HG02840 (cell line): ENCODE data around the gene ARV1.
A peak's percentile ranks its signal among the peaks of the same experiment; 100 is the strongest.

Experiments
- ATAC-seq: cut with Tn5 transposase; IDR thresholded peaks from one replicate; pipeline ENCODE4 v1.9.1; 2021; ENCODE audit warnings: mild to moderate bottlenecking, moderate library complexity, moderate number of reproducible peaks; ENCODE audit not compliant: unreplicated experiment, low FRiP score

ARV1 gene

DNA sequence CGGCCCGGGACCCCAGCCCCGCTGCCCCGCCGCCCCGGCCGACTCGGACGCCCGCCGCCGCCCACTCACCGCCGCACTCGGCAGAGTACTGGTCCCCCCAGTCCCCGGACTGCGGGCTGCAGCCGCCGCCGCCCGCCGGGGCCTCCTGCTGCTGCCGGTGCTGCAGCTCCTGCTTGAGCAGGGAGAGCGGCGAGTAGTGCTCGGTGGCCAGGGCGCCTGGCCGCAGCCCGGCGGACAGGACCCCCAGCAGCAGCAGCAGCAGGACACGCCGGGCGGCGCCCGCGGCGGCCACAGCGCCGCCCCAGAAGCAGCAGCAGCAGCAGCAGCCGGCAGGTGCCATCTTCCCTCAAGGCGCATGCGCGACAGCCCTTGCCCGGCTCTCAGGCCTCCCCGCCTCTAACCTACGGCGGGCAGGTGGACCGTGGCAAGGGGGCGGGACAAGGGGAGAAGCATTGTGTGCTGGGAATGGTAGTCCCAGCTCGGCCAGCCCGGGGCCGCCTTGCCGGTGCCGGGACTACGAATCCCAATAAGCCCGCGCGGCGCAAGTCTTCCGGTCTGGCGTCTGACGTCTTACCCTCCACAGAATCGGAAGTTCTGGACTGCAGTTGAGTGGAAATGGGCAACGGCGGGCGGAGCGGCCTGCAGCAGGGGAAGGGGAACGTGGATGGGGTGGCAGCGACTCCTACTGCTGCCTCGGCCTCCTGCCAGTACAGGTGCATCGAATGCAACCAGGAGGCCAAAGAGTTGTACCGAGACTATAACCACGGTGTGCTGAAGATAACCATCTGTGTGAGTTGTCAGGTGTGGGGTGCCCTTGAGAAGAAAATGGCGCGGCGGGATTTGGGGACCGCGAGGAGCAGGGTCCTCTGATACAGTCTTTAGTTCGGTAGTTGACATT lies at the start of gene ARV1, which contains the start of gene TTC13:
ARV1 (plus strand) TSS at position 604 of the 898 bp plus-strand sequence; CDS start at position 616, 12 bp downstream.
TTC13 (minus strand) TSS at position 371 of the 898 bp plus-strand sequence; CDS start at position 340, 31 bp downstream.
- ATAC-seq: peak; percentile 90

DNA sequence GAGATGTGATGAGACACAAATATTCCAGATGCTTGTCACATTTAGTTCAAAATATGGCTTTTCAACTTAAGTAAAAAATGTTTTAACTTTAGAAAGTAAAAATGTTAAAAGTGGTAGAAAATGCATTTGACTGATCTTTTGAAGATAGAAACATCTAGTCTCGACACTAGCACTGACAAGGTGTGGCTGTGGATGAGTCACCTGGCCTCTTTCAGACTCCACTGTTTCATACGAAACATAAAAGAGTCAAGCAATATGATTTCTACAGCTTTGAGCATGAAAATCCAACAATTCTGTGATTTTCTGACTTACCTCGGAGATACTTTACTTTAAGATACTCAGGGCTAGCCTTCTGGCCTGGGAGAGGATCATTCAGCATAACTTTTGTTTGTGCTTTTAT lies 47.9 kb upstream of the ARV1 start:
- no peak for ATAC-seq

DNA sequence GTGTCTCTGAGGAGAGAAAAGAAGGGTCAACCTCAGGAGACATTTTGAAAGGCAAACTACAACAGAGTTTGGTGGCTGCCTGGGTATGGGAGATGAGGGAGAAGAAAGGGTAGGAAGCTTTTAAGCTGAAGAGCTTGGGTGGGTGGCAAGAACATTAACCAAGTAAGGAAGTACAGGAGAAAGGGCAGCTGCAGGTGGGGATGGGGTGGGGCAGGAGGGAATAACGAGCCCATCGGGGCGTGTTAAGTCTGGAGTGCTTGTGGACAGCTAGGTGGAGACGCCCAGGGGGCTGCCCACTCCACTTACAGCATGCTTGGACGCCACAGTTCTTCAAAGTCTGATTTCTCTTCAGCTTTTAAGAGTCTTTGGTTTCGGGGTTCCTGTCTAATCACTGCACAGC lies 43.0 kb upstream of the ARV1 start:
- ATAC-seq: no peak

DNA sequence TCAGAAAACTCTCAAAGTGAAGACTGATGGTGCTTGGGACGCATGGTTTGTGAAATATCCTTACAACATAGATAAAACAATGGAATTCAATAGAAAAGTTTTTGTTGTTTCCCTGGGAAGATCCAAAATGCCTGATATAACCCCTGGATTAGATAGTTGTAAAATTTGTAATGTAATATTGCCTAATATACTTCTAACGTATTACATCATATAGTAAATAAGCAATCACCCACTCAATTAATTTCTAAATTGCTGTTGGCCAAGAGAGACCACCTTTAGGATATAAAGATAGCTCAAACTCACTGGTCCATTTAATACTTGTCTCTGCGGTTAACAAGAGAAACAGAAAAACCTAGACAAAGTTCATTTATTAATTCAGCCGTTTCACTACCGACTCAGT lies 42.4 kb upstream of the ARV1 start:
- ATAC-seq: no peak

DNA sequence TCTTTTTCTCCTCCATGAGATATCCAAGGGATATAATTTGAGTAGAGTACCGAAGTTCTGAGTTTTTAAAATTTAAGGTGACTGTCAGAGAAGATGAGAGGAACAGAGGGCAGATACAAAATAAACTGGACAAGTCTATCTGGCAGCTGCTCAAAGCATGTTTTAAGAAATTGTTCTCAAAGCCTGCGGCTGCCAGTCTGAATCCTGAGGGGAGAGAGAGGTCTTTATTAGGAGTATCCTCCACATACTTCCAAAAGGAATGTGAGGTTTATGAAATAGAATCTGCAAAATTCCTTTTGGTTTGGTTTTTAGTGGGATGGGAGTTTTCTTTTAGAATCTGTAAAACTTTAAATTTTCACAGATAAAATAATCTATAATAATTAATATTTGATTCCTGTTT lies 41.5 kb upstream of the ARV1 start:
- no peak for ATAC-seq

DNA sequence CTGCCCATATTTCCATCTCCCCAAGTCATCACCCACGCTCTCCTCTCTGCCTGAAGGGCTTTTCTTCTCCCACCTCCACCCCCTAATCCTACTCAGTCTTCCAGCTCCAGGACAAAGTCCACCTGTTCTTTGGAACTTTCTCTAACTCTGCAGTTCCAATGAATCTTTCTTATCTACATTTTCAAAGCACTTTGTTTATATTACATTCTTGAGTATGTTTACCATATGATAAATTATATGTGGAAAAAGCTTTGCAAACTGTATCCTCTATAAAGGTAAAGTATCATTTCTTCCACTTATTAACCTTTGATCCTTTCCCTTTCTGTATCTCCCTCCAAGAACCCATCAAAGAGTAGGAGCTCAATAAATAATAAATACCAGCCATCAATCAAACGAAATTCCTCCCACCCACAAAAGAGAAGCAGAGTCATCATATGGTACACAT lies 39.9 kb upstream of the ARV1 start:
- ATAC-seq: no peak

DNA sequence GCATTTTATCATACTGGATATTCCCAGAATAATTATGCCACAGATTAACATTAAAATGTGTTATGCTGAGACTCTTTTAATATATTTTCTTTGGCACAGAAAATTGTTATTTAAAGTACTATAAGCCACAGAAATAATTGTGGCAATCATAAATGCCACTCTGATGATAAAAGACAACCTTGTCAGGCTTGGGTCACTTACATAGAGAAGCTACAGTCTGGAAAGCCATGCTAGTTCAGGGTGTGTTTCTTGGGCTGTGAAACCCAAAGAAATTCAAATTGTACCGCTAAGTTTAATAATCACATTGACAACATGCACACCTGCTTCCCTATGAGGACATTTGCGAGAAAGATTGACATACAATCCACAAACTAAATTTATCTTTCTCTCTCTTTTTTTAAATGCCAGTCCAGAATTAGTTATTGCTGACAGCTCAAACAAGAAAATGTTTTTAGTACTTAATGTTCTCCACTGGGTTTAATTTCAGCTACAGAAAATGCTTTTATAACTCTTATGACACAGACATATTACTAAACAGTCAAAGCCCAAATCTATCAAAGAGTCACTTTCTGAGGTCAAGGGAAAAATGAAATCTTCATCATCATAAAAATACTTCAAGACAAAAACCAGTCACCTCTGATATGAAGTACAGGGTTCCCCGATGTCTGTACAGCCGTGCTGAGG lies 38.9 kb upstream of the ARV1 start:
- no peak for ATAC-seq

DNA sequence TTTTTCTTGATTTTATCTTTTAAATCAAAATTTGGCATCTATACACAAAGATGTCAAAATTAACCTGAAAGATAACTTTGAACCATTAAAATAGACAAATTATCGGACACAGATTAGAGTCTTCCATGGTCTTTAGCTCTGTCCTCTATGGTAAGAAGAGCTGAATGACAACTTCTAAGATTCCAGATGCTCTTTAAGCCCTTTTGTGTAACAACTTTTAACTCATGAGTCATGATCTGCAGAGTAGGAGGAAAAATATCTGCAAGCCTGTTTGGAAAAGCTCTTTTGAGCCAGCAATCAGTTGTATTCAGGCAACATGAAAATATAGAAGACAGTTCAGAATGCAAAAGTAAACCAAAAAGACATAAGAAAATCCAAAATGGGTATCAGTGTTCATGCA lies 38.0 kb upstream of the ARV1 start:
- ATAC-seq: no peak

DNA sequence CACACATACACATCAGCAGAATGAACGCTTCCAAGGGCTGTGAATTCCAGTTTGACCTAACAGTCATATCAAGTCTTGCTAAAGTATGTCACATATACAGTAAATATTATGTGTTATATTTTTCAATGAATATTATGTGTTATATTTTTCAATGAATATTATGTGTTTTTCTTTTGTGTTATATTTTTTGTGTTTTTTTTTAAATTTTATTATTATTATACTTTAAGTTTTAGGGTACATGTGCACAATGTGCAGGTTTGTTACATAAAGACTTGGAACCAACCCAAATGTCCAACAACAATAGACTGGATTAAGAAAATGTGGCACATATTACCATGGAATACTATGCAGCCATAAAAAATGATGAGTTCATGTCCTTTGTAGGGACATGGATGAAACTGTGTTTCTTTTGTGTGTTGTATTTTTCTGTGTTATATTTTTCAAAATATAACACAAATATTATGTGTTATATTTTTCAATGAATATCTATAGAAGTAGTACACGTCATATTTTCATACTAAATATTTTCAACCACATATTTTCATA lies 35.8 kb upstream of the ARV1 start:
- ATAC-seq: no peak

DNA sequence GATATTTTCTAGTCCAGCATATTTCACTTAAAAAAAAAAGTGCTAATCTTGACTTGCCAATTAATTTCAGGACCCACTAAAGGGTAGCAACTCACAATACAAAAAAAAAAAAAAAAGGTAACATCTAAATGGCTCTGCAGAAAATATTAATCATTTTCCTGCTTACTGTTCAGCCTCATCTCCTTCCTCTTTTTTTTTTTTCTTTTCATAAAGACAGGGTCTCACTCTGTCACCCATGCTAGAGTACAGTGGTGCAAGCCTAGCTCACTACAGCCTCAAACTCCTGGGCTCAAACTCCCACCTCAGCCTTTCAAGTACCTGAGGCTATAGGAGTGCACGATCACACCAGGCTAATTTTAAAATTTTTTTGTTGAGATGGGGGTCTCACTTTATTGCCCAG lies 30.6 kb upstream of the ARV1 start:
- ATAC-seq: no peak

DNA sequence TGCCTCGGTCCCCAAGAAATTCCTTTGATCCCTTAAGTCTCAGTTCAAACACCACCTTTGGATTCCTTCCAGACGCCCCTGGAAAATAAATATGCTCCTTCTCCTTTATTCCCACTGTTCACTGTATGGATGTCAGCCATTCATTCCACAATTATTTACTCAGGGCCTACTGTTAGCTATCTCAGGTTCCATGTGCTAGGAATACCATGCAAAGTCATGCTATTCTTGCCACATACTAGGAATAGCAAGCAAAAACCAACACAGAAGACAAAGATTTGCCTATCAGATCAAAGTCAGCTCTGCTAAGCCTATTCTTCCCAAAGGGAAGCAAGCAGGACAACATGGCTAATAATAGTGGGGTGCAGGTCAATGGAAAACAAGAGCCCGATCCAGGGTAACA lies 30.0 kb upstream of the ARV1 start:
- ATAC-seq: no peak

DNA sequence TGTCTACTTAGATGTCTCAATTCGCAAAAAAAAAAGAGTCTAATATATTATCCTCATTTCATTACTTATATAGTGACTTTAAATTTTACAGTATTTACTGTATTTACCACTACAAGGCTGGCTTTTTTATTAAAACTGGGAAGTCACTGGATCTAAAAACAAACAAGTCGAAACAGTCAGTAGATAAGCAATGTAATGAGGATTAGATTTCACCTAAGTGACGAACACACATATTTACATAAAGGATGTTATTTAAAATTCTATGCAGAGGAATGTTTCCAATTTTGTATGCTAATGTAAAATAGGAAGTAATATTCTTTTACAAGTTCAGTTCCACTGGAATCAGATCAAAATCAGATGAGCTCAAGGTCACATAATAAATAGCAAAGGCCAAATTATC lies 28.5 kb upstream of the ARV1 start:
- no peak for ATAC-seq

DNA sequence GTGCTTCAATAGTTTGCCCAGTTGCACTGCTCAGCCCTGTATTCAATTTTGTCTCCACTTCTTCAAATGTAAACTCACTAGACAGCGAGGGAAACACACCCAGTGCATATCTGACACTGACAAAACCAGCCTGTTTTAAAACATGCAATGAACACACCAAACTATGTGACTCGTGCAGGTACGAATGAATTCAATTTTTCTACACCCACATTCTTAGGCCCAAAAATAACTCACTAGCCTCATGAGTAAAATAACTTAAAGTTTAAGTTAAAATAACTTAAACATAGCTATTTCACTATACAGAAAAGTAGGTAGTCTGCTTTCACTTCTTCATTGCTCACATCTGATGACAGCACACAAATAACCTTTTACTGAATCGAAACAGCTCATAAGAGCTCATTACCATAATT lies 21.3 kb upstream of the ARV1 start:
- ATAC-seq: peak; percentile 60

DNA sequence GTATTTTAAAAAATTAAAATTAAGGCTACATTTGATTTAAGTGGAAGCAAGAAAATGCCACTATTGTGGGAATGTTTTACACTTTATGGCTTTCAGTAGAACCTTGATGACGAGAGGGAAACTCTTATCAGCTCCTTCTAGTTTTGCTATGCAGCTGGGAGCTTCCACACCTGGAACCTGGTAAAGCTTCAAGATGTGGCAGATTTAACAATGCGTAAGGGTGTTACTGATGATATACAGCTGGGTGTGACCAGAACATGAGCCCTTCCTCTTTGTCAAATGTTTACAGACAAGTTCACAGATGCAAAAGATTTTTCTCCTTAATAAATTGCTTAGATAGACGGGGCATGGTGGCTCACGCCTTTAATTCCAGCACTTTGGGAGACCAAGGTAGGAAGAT lies 20.5 kb upstream of the ARV1 start:
- ATAC-seq: no peak

DNA sequence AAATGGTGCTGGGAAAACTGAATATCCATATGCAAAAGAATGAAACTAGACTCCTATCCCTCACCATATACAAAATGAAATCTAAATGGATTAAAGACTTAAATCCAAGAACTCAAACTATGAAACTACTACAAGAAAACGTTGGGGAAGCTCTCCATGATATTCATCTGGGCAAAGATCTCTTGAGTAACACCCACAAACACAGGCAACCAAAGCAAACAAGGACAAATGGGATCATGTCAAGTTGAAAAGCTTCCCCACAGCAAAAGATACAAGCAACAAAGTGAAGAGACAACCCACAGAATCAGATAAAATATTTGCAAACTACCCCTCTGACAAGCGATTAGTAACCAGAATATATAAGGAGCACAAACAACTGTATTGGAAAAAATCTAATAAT lies 14.0 kb upstream of the ARV1 start:
- no peak for ATAC-seq

DNA sequence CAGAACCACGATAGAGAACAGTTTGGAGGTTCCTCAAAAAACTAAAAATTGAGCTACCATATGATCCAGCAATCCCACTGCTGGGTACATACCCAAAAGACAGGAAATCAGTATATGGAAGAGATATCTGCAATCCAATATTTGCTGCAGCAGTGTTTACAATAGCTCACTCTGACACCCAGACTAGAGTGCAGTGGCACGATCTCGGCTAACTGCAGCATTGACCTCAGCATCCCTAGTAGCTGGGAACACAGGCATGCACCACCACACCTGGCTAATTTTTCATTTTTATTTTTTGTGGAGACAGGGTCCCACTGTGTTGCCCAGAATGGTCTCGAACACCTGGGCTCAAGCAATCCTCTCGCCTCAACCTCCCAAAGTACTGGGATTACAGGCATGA lies 13.4 kb upstream of the ARV1 start:
- ATAC-seq: no peak

DNA sequence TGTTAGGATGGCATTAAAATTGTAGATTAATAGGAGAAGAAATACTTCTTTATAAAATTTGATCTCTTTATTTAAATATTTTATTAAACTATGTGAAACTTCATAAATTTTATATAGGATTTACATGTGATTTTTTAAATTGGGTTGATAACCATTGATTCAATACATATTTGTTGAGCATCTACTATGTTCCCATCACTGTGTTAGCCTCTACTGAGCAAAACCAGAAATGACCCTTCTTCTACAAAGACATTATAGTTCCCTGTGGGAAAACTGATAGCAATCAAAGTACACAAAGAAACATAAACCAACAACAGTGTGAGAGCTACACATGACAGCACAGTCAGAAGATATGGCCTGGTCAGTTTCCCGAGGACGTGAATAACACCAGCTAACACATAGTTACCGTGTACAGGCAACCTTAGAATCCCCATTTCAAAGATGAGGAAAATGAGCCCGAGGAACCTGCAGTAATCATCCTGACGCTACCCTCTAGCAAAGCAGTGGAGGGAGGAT lies 12.5 kb upstream of the ARV1 start:
- ATAC-seq: no peak

DNA sequence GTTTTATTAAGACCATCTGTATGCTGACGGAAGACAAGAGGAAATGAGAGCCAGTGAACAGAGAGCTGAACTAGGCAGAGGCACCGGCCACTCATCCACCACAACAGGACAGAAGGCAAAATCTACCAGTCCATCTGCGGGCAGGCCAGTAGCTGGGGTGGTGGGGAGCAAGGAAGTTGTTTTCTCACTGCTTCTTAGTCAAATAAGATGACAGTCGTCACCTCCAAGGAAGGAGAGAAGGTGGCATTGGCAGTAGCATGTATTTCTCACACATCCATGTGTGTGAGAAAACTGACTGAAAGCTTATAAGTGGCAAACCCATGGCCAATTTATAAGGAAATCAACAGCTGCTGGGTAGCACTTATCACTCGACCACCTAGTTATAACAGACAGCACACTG lies 8.5 kb upstream of the ARV1 start:
- ATAC-seq: no peak

DNA sequence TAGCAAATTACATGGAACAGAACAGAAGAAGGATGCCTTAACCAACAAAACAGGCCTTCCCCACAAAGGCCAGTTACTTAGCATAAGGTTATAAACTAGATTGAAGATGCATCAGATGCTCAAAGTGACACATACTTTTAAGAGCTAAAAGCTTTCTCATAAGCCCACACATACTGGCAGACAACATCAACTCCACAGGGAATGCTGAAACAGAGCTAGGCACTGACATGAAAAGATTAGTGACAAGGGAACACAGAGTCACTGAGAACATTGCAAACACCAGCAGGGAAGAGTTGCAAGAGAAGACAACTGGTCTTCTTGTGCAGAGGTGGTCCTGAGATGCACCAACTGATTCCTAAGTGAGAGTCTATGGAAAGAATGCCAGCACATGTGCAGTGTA lies 7.1 kb upstream of the ARV1 start:
- no peak for ATAC-seq

DNA sequence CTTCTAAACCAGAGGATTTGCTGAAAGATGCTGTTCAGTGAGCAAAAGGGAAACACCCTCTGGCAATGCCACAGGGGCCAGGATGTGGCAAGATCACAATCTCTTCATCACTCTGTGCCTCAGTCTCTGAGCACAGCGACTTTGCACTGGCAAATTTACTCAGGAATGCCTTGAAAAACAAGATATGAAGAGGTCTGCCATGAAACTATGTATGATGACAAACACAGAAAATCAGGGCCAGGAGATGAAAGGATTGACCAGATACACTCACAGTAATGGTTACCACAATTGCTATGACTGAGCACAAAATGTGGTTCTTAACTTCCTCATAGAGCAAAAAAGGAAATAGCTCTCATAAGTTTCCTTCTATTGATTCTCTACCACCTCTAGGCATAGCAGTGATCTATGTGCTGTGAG lies 6.0 kb upstream of the ARV1 start:
- ATAC-seq: peak; percentile 68

DNA sequence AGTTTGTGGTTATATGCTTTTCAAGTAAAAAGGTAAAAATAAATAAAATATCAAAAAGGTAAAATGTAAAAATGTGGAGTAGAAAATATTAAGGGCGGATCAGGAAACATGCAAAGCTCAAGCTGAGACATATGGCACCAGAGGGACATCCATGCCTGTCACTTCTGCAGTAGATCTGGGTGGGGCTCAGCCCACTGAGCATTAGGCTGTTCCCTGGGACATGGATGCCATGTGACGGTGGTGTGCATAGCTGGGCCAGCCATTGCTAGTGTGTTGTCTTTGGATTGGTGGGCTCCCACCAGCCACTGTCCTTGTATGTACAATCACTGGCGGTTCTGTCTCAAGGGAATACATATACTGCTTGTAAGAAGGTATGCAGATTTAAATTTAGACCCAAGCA lies 3.3 kb upstream of the ARV1 start:
- no peak for ATAC-seq
